Measurements from ENCODE around the gene SCAP. TPM values are rescaled to one million over a fixed set of nuclear protein-coding genes. Genes with fewer than 3 reads are reported as not detected.
A peak's percentile ranks its signal among the peaks of the same experiment; 100 is the strongest.

The SCAP gene
- total and polyA plus RNA-seq, 2 of the 13 experiments (the other 11 are each of a cell fraction or from before 2014, with no cell fraction given) = 40.4 to 53.3 TPM

DNA sequence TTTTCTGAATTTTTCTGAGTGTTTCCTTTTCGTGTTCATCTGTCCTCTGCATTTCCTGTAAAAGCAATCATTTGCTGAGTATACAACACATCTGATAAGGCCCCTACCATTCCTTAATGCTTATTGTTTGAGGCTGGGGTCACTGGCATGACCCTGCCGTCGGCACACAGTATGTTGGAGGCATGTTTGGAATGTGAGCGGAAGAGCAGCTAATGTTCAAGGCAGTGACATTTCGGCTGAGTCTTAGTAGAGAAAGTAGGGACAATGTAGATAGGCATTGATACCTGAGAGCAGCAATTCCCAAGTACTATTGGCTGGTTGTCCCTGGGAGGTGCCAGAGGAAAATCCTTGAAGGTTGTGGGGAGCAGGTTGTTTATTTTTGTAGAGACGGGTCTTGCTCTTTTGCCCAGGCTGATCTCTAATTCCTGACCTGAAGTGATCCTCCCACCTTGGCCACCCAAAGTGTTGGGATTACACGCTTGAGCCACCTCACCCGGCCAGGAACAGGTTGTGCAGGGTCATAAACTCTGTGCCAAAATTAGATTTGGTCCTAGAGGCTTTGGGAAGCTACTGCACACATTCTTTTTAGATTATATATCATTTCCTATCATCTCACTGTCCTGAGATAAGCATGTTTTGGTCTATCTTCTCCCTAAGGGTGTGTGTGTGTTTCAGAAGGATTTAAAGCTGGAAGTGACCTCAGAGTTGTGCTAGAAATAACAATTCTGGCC, 81.4 kb downstream of the SCAP start:
- peaks cover 56% of the 10 kb centered on the region for H3K79me2 ChIP-seq (ENCODE audit: insufficient read depth, low read length)
- peaks cover 48% of the 10 kb centered on the region for H3K4me1 ChIP-seq (ENCODE audit: insufficient read depth, low read length)
- no peak overlapping the region; a peak in 2 of 6 replicates for H3K4me3 ChIP-seq (replicated peaks in 1 of 3; ENCODE audit: insufficient read depth in 1 of 3, low read depth in 2 of 3, low read length in 3 of 3)
- H3K27me3 ChIP-seq (ENCODE audit: control insufficient read depth in 1 of 2, insufficient read depth in 2 of 2, low read length in 2 of 2) = no peaks in the 10 kb centered on the region
- BruUV-seq (replicated peaks) = no TSS peak
- H3K9me3 ChIP-seq (ENCODE audit: low read length) = no peaks in the 10 kb centered on the region
- H3K36me3 ChIP-seq (replicated peaks in 1 of 2; ENCODE audit: control insufficient read depth in 1 of 2, insufficient read depth in 2 of 2, low read length in 2 of 2) = peaks cover 10 to 33% of the 10 kb centered on the region in 2 experiments
- DNase-seq (ENCODE audit: low spot score) (peak; percentile 85), ATAC-seq (peak; percentile 94), FAIRE-seq (peak; percentile 94)
- intact Hi-C loops (cut with micrococcal nuclease; ENCODE audit: unreplicated experiment) (loop anchor here (1.0 to 2.0 kb wide), 2 partner anchors 9 to 14 kb away; partner anchors contain the start of gene PTPN23), in situ Hi-C loops (cut with HindIII; ENCODE audit: extremely low pct_ligation_motif_present, low pct_unique_long_range_greater_than_20kb) (no loop called here)
- peak overlapping the region; percentile 46 for H3K4me2 ChIP-seq (ENCODE audit: low read depth, low read length)
- peak overlapping the region; percentile 53 for H3K9ac ChIP-seq (ENCODE audit: insufficient read depth, low read depth, low read length)
- H2AFZ ChIP-seq (ENCODE audit: low read length) = no peak overlapping the region
- H4K20me1 ChIP-seq (ENCODE audit: insufficient read depth, low read length) = peaks cover 15% of the 10 kb centered on the region; the same call in 1 of the 2 replicates
- ChIA-PET POLR2A (interaction anchor here (2.3 kb wide), 1 partner anchor 14 kb away, joined by 18 read pairs; the partner anchor contains the start of gene PTPN23), CTCF (ENCODE audit: low intra/inter-chr PET ratio, low total read pairs) (no interaction called here)
- H3K27ac ChIP-seq (ENCODE audit: extremely low read length, insufficient read depth, low read length) = peak overlapping the region; percentile 59
- 23% methylated on average over 8 of the region's 8 CpGs for WGBS (ENCODE audit: low lambda C conversion rate)
- TF ChIP-seq ZNF263 (CRISPR knock-in tag; IDR thresholded peaks at IDR 0.05) (no peak), ZC3H13 (CRISPR knock-in tag; IDR thresholded peaks at IDR 0.05) (no peak), SMAD3 (CRISPR knock-in tag; IDR thresholded peaks at IDR 0.05) (0 out of 2 replicates have a peak, but pooled peaks have one; percentile 27), ZBTB1 (CRISPR knock-in tag; IDR thresholded peaks at IDR 0.05; ENCODE audit: borderline replicate concordance) (no peak), KLF15 (CRISPR knock-in tag; IDR thresholded peaks at IDR 0.05; ENCODE audit: borderline replicate concordance) (no peak), HNF1B (CRISPR knock-in tag; IDR thresholded peaks at IDR 0.05) (no peak), ARID3A (IDR thresholded peaks at IDR 0.05; ENCODE audit: low read depth, low read length) (0 out of 2 replicates have a peak, but pooled peaks have one; percentile 25), SOX13 (IDR thresholded peaks at IDR 0.05) (0 out of 2 replicates have a peak, but pooled peaks have one; percentile 30), SOX13 (CRISPR knock-in tag; conservative IDR thresholded peaks at IDR 0.05 in 1 of 2, IDR thresholded peaks at IDR 0.05 in 1 of 2) (peak in 1 of 2 experiments; percentile 92; a peak in 2 of 4 replicates), RXRA (CRISPR knock-in tag; IDR thresholded peaks at IDR 0.05) (peak; percentile 54; the same call in 1 of the 2 replicates), ZNF558 (CRISPR knock-in tag; IDR thresholded peaks at IDR 0.05; ENCODE audit: borderline replicate concordance) (no peak)
- TF ChIP-seq, protein P1, sequence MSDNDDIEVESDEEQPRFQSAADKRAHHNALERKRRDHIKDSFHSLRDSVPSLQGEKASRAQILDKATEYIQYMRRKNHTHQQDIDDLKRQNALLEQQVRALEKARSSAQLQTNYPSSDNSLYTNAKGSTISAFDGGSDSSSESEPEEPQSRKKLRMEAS (IDR thresholded peaks at IDR 0.05) = peak; percentile 17; the same call in 1 of the 2 replicates
- TF ChIP-seq, protein P2, sequence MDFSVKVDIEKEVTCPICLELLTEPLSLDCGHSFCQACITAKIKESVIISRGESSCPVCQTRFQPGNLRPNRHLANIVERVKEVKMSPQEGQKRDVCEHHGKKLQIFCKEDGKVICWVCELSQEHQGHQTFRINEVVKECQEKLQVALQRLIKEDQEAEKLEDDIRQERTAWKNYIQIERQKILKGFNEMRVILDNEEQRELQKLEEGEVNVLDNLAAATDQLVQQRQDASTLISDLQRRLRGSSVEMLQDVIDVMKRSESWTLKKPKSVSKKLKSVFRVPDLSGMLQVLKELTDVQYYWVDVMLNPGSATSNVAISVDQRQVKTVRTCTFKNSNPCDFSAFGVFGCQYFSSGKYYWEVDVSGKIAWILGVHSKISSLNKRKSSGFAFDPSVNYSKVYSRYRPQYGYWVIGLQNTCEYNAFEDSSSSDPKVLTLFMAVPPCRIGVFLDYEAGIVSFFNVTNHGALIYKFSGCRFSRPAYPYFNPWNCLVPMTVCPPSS (IDR thresholded peaks at IDR 0.05) = no peak

Data from HepG2 (cell line).